GM12878 (cell line): Measurements from ENCODE around the gene RNF115. TPM values are rescaled to one million over a fixed set of nuclear protein-coding genes. Genes with fewer than 3 reads are reported as not detected.
A peak's percentile ranks its signal among the peaks of the same experiment; 100 is the strongest.

Source experiments
- ATAC-seq: fragments of 200-7000 bp; cut with Tn5 transposase; 3 replicates; pipeline ENCODE4 v1.9.1; 2020; ENCODE audit warnings: mild to moderate bottlenecking, moderate library complexity
- BruUV-seq: library from RNA; stranded (reverse); fragments of 400-500 nt; replicated peaks from 2 replicates; lab custom pipeline; 2021; lab: Mats Ljungman, UMichigan
- CTCF ChIA-PET: fragments of 300-600 bp; sonication (Branson Sonifier 250); formaldehyde crosslinking; extraction: SDS; loops from one replicate; lab custom pipeline; 2021; ENCODE audit warnings: inconsistent platforms; lab: Yijun Ruan, JAX
- POLR2A ChIA-PET: fragments of 350-600 bp; formaldehyde crosslinking; extraction: SDS; loops from one replicate; lab custom pipeline; 2021; ENCODE audit warnings: inconsistent platforms; lab: Charles Lee
- RAD21 ChIA-PET: fragments of 300-600 bp; sonication (Branson Sonifier 250); formaldehyde crosslinking; loops from one replicate; lab custom pipeline; 2023; ENCODE audit warnings: antibody characterized with exemption; ENCODE audit not compliant: unreplicated experiment; lab: Charles Lee
- SMC1A ChIA-PET: fragments of 300-600 bp; sonication (Branson Sonifier 250); formaldehyde crosslinking; loops from one replicate; lab custom pipeline; 2023; ENCODE audit not compliant: unreplicated experiment, uncharacterized antibody; lab: Charles Lee
- DNase-seq: peaks from one replicate; pipeline ENCODE4 v3.0.0-alpha.2; 2011; ENCODE audit warnings: low read depth, low spot score
- FAIRE-seq: peaks from 3 replicates; lab custom pipeline; 2011; peaks lifted over from hg19 to GRCh38; lab: Jason Lieb, UNC
- H2AFZ ChIP-seq: 2 replicates; pipeline ENCODE4 v1.6.0; 2011; ENCODE audit warnings: low read depth, low read length, control low read depth; ENCODE audit not compliant: control insufficient read depth
- H3K27ac ChIP-seq: 2 replicates; pipeline ENCODE4 v1.5.1; 2011; ENCODE audit warnings: control low read depth; ENCODE audit not compliant: control insufficient read depth, insufficient read depth
- H3K27me3 ChIP-seq, 2 experiments: replicated peaks in 1 of 2; 2 replicates each; pipeline versions ENCODE4 v1.6.0 to v1.6.1; 2011; ENCODE audit warnings: low read length in 1 of 2; ENCODE audit not compliant: control insufficient read depth in 2 of 2, insufficient read depth in 2 of 2
- H3K36me3 ChIP-seq, 2 experiments: 2 replicates each; pipeline ENCODE4 v1.5.1; 2011; ENCODE audit warnings: low read length in 1 of 2; ENCODE audit not compliant: control insufficient read depth in 2 of 2, insufficient read depth in 2 of 2
- H3K4me1 ChIP-seq: 2 replicates; pipeline ENCODE4 v1.6.1; 2011; ENCODE audit warnings: mild to moderate bottlenecking, low read length, moderate library complexity, mixed read lengths; ENCODE audit not compliant: control insufficient read depth, insufficient read depth
- H3K4me2 ChIP-seq: 2 replicates; pipeline ENCODE4 v1.6.0; 2011; ENCODE audit warnings: control low read depth; ENCODE audit not compliant: control insufficient read depth, insufficient read depth
- H3K4me3 ChIP-seq: fragments of 200-600 bp; sonication (generic); 2 replicates; pipeline ENCODE4 v1.5.1; 2016
- H3K79me2 ChIP-seq: 2 replicates; pipeline ENCODE4 v1.6.0; 2011; ENCODE audit warnings: low read length; ENCODE audit not compliant: control insufficient read depth, insufficient read depth
- H3K9ac ChIP-seq: 2 replicates; pipeline ENCODE4 v1.8.0; 2011; ENCODE audit warnings: low read length, control low read depth, mixed read lengths; ENCODE audit not compliant: control insufficient read depth, insufficient read depth
- H3K9me3 ChIP-seq: replicated peaks from 3 replicates; pipeline ENCODE4 v1.5.1; 2011; ENCODE audit warnings: mild to moderate bottlenecking, low read length; ENCODE audit not compliant: control insufficient read depth, insufficient read depth
- H4K20me1 ChIP-seq: 2 replicates; pipeline ENCODE4 v1.6.0; 2011; ENCODE audit not compliant: control insufficient read depth, insufficient read depth
- CHD2 ChIP-seq: IDR thresholded peaks from 2 replicates; pipeline ENCODE4 v1.6.1; 2011; ENCODE audit warnings: low read depth, low read length, improper control_type of control experiment, borderline replicate concordance
- CREB1 ChIP-seq: IDR thresholded peaks from 2 replicates; pipeline ENCODE4 v1.6.1; 2012; ENCODE audit warnings: low read depth, mild to moderate bottlenecking, inconsistent platforms
- MYC ChIP-seq: IDR thresholded peaks from 2 replicates; pipeline ENCODE4 v1.6.1; 2011; ENCODE audit warnings: mild to moderate bottlenecking, low read length, moderate library complexity, inconsistent platforms; ENCODE audit not compliant: insufficient read depth, insufficient replicate concordance, insufficient read length, severe bottlenecking
- NFIC ChIP-seq: IDR thresholded peaks from 2 replicates; pipeline ENCODE4 v1.6.1; 2012; ENCODE audit warnings: low read depth, mild to moderate bottlenecking, inconsistent platforms, low read length, moderate library complexity
- NR2C1 ChIP-seq: fragments of 450-650 bp; IDR thresholded peaks from 2 replicates; pipeline ENCODE4 v1.6.1; 2017; ENCODE audit warnings: antibody characterized with exemption, mild to moderate bottlenecking, moderate library complexity
- NR2F1 ChIP-seq: fragments of 450-650 bp; conservative IDR thresholded peaks from 2 replicates; pipeline ENCODE4 v1.6.1; 2017; ENCODE audit warnings: mild to moderate bottlenecking
- POU2F2 ChIP-seq: IDR thresholded peaks from 3 replicates; pipeline ENCODE4 v1.6.1; 2011; ENCODE audit warnings: low read depth, mild to moderate bottlenecking, low read length, borderline replicate concordance
- RELA ChIP-seq: fragments of 450-650 bp; IDR thresholded peaks from 2 replicates; pipeline ENCODE4 v1.8.0; 2014; ENCODE audit warnings: borderline replicate concordance; ENCODE audit not compliant: partially characterized antibody
- SIN3A ChIP-seq: IDR thresholded peaks from 2 replicates; pipeline ENCODE4 v1.6.1; 2012; ENCODE audit warnings: low read depth, low read length, improper control_type of control experiment
- SIX5 ChIP-seq: IDR thresholded peaks from 2 replicates; pipeline ENCODE4 v1.6.1; 2011; ENCODE audit warnings: mild to moderate bottlenecking, low read depth, low read length, moderate library complexity; ENCODE audit not compliant: severe bottlenecking
- SMAD5 ChIP-seq: IDR thresholded peaks from 2 replicates; pipeline ENCODE4 v1.6.1; 2016; ENCODE audit warnings: antibody characterized with exemption, low read depth
- SMARCA5 ChIP-seq: fragments of 450-650 bp; IDR thresholded peaks from 2 replicates; pipeline ENCODE4 v1.6.1; 2017; ENCODE audit warnings: mild to moderate bottlenecking
- SMC3 ChIP-seq: IDR thresholded peaks from 2 replicates; pipeline ENCODE4 v1.6.1; 2011; ENCODE audit warnings: low read length, improper control_type of control experiment, borderline replicate concordance
- SPI1 ChIP-seq: IDR thresholded peaks from 2 replicates; pipeline ENCODE4 v1.6.1; 2011; ENCODE audit warnings: low read depth, mild to moderate bottlenecking, low read length, moderate library complexity, borderline replicate concordance; ENCODE audit not compliant: insufficient read depth
- SREBF2 ChIP-seq: IDR thresholded peaks from 2 replicates; pipeline ENCODE4 v1.6.1; 2012; ENCODE audit warnings: mild to moderate bottlenecking, low read length
- TCF12 ChIP-seq: IDR thresholded peaks from 2 replicates; pipeline ENCODE4 v1.6.1; 2011; ENCODE audit warnings: low read depth, mild to moderate bottlenecking, low read length
- WGBS: methylation state at CpG from one replicate; pipeline ENCODE4 v1.1.6; 2016; ENCODE audit warnings: low lambda C conversion rate; ENCODE audit not compliant: insufficient replicate concordance, insufficient coverage; ENCODE audit errors: missing lambda C conversion rate; 5-methylcytosine and 5-hydroxymethylcytosine counted together
- in situ Hi-C: fragments of 300-500 bp; cut with MboI; formaldehyde crosslinking; loops from 9 replicates; pipeline ENCODE4 v1.14.3; 2018; ENCODE audit warnings: mixed read lengths
- intact Hi-C: fragments of 100-400 bp; cut with micrococcal nuclease; formaldehyde crosslinking; loops from one replicate; pipeline ENCODE4 v1.14.2; 2022; ENCODE audit not compliant: unreplicated experiment
- polyA plus RNA-seq, 11 experiments: library from polyadenylated mRNA; depleted of rRNA in 4 of 11; unstranded in 6 of 11; stranded (reverse) in 5 of 11; fragments of >200 nt; fragmentation: Nextera tagmentation in 4 of 11; fragmentation: Illumina TruSeq in 1 of 11; extraction: Ambion mirVana in 4 of 11; extraction: Trizol in 1 of 11; gene quantifications; 1 replicate in 1 of 11; 2 replicates in 10 of 11; pipeline versions ENCODE4 v1.2.1 to v1.2.3, GENCODE V29; 2011 to 2016; ENCODE audit warnings: inconsistent platforms in 2 of 11, missing spikeins in 2 of 11, low read depth in 1 of 11
- total RNA-seq, 4 experiments: library from RNA; depleted of rRNA in 3 of 4; stranded (reverse); fragments of >200 nt in 3 of 4; fragmentation: Illumina TruSeq in 1 of 4; extraction: Trizol in 1 of 4; gene quantifications; 2 replicates each; pipeline versions ENCODE4 v1.2.1 to v1.2.3, GENCODE V29; 2013 to 2021
- TF ChIP-seq, protein P1 (sequence below): fragments of 450-650 bp; IDR thresholded peaks from 2 replicates; pipeline ENCODE4 v1.6.1; 2016; ENCODE audit warnings: mild to moderate bottlenecking

The RNF115 gene
- total and polyA plus RNA-seq, 10 of the 15 experiments (the other 5 are each of a cell fraction or from before 2014, with no cell fraction given): 3.4 to 22.0 (median 12.9) TPM

DNA sequence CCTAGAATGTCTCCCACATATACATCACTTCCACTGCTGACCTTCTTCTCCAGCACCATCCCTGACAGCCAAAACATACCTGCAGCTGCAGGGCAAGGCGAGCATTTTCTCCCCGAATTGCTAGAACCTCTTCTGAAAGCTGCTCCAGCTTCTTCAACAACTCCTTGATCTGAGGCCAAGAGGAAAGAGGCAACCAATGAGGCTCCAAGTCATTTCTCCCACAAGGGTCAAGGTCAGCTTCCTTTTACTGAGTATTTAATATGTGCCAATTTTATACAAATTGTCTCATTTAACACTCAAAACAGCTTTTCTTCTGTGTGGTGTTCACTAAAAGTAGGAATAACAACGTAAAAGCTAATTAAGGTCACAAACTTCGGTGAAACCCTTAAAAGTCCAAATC is 44.3 kb upstream of the RNF115 start:
- Histone ChIP-seq H3K9me3 (no peaks in the 10 kb centered on the region), H3K36me3 (no peaks in the 10 kb centered on the region), H3K27ac (no peak overlapping the region), H3K27me3 (peaks cover 3 to 5% of the 10 kb centered on the region in 2 experiments), H3K4me2 (no peak overlapping the region), H2AFZ (no peak overlapping the region), H3K9ac (no peak overlapping the region), H3K4me3 (no peak overlapping the region), H3K79me2 (no peaks in the 10 kb centered on the region), H3K4me1 (0 out of 2 replicates have a peak, but pooled peaks cover 3% of the 10 kb centered on the region), H4K20me1 (no peaks in the 10 kb centered on the region)
- intact Hi-C loops (no loop called here), in situ Hi-C loops (no loop called here)
- POLR2A ChIA-PET: interaction anchor here (2.2 kb wide), 1 partner anchor 9 kb away, joined by 11 read pairs; the partner anchor contains the start of gene PIAS3
- RAD21 ChIA-PET: interaction anchor here (1.3 kb wide), 1 partner anchor 141 kb away, joined by 3 read pairs; no protein-coding TSS in a partner anchor
- FAIRE-seq: peak; percentile 82
- no peak for ATAC-seq
- no peak for DNase-seq
- no TSS peak for BruUV-seq
- WGBS: 51% methylated on average over 4 of the region's 4 CpGs
- TF ChIP-seq NR2C1: no peak
- no peak for TF ChIP-seq NFIC
- no peak for TF ChIP-seq CREB1
- no peak for TF ChIP-seq SIN3A
- TF ChIP-seq MYC: no peak
- no peak for TF ChIP-seq NR2F1
- TF ChIP-seq SREBF2: no peak
- no peak for TF ChIP-seq SMARCA5
- TF ChIP-seq, protein P1, sequence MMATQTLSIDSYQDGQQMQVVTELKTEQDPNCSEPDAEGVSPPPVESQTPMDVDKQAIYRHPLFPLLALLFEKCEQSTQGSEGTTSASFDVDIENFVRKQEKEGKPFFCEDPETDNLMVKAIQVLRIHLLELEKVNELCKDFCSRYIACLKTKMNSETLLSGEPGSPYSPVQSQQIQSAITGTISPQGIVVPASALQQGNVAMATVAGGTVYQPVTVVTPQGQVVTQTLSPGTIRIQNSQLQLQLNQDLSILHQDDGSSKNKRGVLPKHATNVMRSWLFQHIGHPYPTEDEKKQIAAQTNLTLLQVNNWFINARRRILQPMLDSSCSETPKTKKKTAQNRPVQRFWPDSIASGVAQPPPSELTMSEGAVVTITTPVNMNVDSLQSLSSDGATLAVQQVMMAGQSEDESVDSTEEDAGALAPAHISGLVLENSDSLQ: no peak
- TF ChIP-seq TCF12: no peak
- no peak for TF ChIP-seq SPI1
- TF ChIP-seq SIX5: no peak
- TF ChIP-seq RELA: no peak
- TF ChIP-seq SMAD5: no peak
- TF ChIP-seq CHD2: no peak
- no peak for TF ChIP-seq SMC3
- TF ChIP-seq POU2F2: no peak
- CTCF ChIA-PET: interaction anchor here (0.7 to 1.2 kb wide), 3 partner anchors 23 to 109 kb away, joined by 3 read pairs; partner anchors contain the start of gene NUDT17
- SMC1A ChIA-PET: interaction anchor here (0.9 to 1.2 kb wide), 3 partner anchors 9 to 32 kb away, joined by 3 to 7 read pairs (median 4); no protein-coding TSS in a partner anchor
